GM20000 (cell line): ENCODE measurements around the gene MYO15B.

ENCODE experiments used
- DNase-seq: peaks from one replicate; pipeline ENCODE4 v3.0.0; 2012; ENCODE audit warnings: low spot score
- CTCF ChIP-seq: IDR thresholded peaks from 2 replicates; pipeline ENCODE4 v1.5.1; 2012; ENCODE audit warnings: mild to moderate bottlenecking, control low read depth; ENCODE audit errors: extremely low read depth, missing control alignments

Gene MYO15B

GRCh38 chr17:75587675-75588595, at the start of gene MYO15B:
Gene MYO15B, plus strand, starts transcription at chr17:75587800. Its CDS starts 258 bp downstream, at chr17:75588058.
- peak; percentile 78 for DNase-seq

GRCh38 chr17:75539967-75540729, 47.5 kb upstream of the MYO15B start:
- TF ChIP-seq CTCF: no peak
- DNase-seq: no peak

More at GRCh38 chr17:75587675-75588595, at the start of gene MYO15B:
- no peak for TF ChIP-seq CTCF

GRCh38 chr17:75540923-75541503, 46.6 kb upstream of the MYO15B start:
- no peak for TF ChIP-seq CTCF
- DNase-seq: no peak

GRCh38 chr17:75542229-75542628, 45.4 kb upstream of the MYO15B start:
- TF ChIP-seq CTCF: no peak
- DNase-seq: no peak

- no peak for DNase-seq
- TF ChIP-seq CTCF: no peak
Measured at GRCh38 chr17:75542728-75543336, 44.8 kb upstream of the MYO15B start.

GRCh38 chr17:75544250-75544649, 43.4 kb upstream of the MYO15B start:
- DNase-seq: no peak
- no peak for TF ChIP-seq CTCF
